GM12878 (cell line): ENCODE measurements around the gene CNN2. TPM values are rescaled to one million over a fixed set of nuclear protein-coding genes. Genes with fewer than 3 reads are reported as not detected.
A peak's percentile ranks its signal among the peaks of the same experiment; 100 is the strongest.

Source experiments
- ATAC-seq: fragments of 200-7000 bp; cut with Tn5 transposase; 3 replicates; pipeline ENCODE4 v1.9.1; 2020; ENCODE audit warnings: mild to moderate bottlenecking, moderate library complexity
- BruUV-seq: library from RNA; stranded (reverse); fragments of 400-500 nt; replicated peaks from 2 replicates; lab custom pipeline; 2021; lab: Mats Ljungman, UMichigan
- CTCF ChIA-PET: fragments of 300-600 bp; sonication (Branson Sonifier 250); formaldehyde crosslinking; extraction: SDS; loops from one replicate; lab custom pipeline; 2021; ENCODE audit warnings: inconsistent platforms; lab: Yijun Ruan, JAX
- POLR2A ChIA-PET: fragments of 350-600 bp; formaldehyde crosslinking; extraction: SDS; loops from one replicate; lab custom pipeline; 2021; ENCODE audit warnings: inconsistent platforms; lab: Charles Lee
- RAD21 ChIA-PET: fragments of 300-600 bp; sonication (Branson Sonifier 250); formaldehyde crosslinking; loops from one replicate; lab custom pipeline; 2023; ENCODE audit warnings: antibody characterized with exemption; ENCODE audit not compliant: unreplicated experiment; lab: Charles Lee
- SMC1A ChIA-PET: fragments of 300-600 bp; sonication (Branson Sonifier 250); formaldehyde crosslinking; loops from one replicate; lab custom pipeline; 2023; ENCODE audit not compliant: unreplicated experiment, uncharacterized antibody; lab: Charles Lee
- DNase-seq: peaks from one replicate; pipeline ENCODE4 v3.0.0-alpha.2; 2011; ENCODE audit warnings: low read depth, low spot score
- FAIRE-seq: peaks from 3 replicates; lab custom pipeline; 2011; peaks lifted over from hg19 to GRCh38; lab: Jason Lieb, UNC
- H2AFZ ChIP-seq: 2 replicates; pipeline ENCODE4 v1.6.0; 2011; ENCODE audit warnings: low read depth, low read length, control low read depth; ENCODE audit not compliant: control insufficient read depth
- H3K27ac ChIP-seq: 2 replicates; pipeline ENCODE4 v1.5.1; 2011; ENCODE audit warnings: control low read depth; ENCODE audit not compliant: control insufficient read depth, insufficient read depth
- H3K27me3 ChIP-seq, 2 experiments: replicated peaks in 1 of 2; 2 replicates each; pipeline versions ENCODE4 v1.6.0 to v1.6.1; 2011; ENCODE audit warnings: low read length in 1 of 2; ENCODE audit not compliant: control insufficient read depth in 2 of 2, insufficient read depth in 2 of 2
- H3K36me3 ChIP-seq, 2 experiments: 2 replicates each; pipeline ENCODE4 v1.5.1; 2011; ENCODE audit warnings: low read length in 1 of 2; ENCODE audit not compliant: control insufficient read depth in 2 of 2, insufficient read depth in 2 of 2
- H3K4me1 ChIP-seq: 2 replicates; pipeline ENCODE4 v1.6.1; 2011; ENCODE audit warnings: mild to moderate bottlenecking, low read length, moderate library complexity, mixed read lengths; ENCODE audit not compliant: control insufficient read depth, insufficient read depth
- H3K4me2 ChIP-seq: 2 replicates; pipeline ENCODE4 v1.6.0; 2011; ENCODE audit warnings: control low read depth; ENCODE audit not compliant: control insufficient read depth, insufficient read depth
- H3K4me3 ChIP-seq: fragments of 200-600 bp; sonication (generic); 2 replicates; pipeline ENCODE4 v1.5.1; 2016
- H3K79me2 ChIP-seq: 2 replicates; pipeline ENCODE4 v1.6.0; 2011; ENCODE audit warnings: low read length; ENCODE audit not compliant: control insufficient read depth, insufficient read depth
- H3K9ac ChIP-seq: 2 replicates; pipeline ENCODE4 v1.8.0; 2011; ENCODE audit warnings: low read length, control low read depth, mixed read lengths; ENCODE audit not compliant: control insufficient read depth, insufficient read depth
- H3K9me3 ChIP-seq: replicated peaks from 3 replicates; pipeline ENCODE4 v1.5.1; 2011; ENCODE audit warnings: mild to moderate bottlenecking, low read length; ENCODE audit not compliant: control insufficient read depth, insufficient read depth
- H4K20me1 ChIP-seq: 2 replicates; pipeline ENCODE4 v1.6.0; 2011; ENCODE audit not compliant: control insufficient read depth, insufficient read depth
- EGR1 ChIP-seq, 2 experiments: IDR thresholded peaks; 1 replicate in 1 of 2; 2 replicates in 1 of 2; pipeline ENCODE4 v1.6.1; 2011 to 2012; ENCODE audit warnings: low read depth in 2 of 2, low read length in 2 of 2, borderline replicate concordance in 1 of 2, mild to moderate bottlenecking in 1 of 2, moderate library complexity in 1 of 2
- GABPA ChIP-seq: IDR thresholded peaks from 2 replicates; pipeline ENCODE4 v1.6.1; 2014; ENCODE audit warnings: antibody characterized with exemption, low read depth, mild to moderate bottlenecking, inconsistent platforms
- HCFC1 ChIP-seq: fragments of 150-350 bp; IDR thresholded peaks from 2 replicates; pipeline ENCODE4 v1.6.1; 2014; ENCODE audit warnings: low read length
- IKZF1 ChIP-seq: fragments of 450-650 bp; conservative IDR thresholded peaks from 2 replicates; pipeline ENCODE4 v1.6.1; 2017; ENCODE audit warnings: antibody characterized with exemption, mild to moderate bottlenecking
- MEF2B ChIP-seq: fragments of 450-650 bp; IDR thresholded peaks from 2 replicates; pipeline ENCODE4 v1.6.1; 2018; ENCODE audit warnings: mild to moderate bottlenecking, moderate library complexity; ENCODE audit not compliant: partially characterized antibody, poor library complexity, severe bottlenecking
- MXI1 ChIP-seq: fragments of 150-350 bp; IDR thresholded peaks from 2 replicates; pipeline ENCODE4 v1.6.1; 2011; ENCODE audit warnings: low read depth, mild to moderate bottlenecking, inconsistent platforms, low read length, improper control_type of control experiment
- POLR2A ChIP-seq: IDR thresholded peaks from 2 replicates; pipeline ENCODE4 v1.6.1; 2011; ENCODE audit warnings: low read depth, mild to moderate bottlenecking, low read length
- POLR2AphosphoS5 ChIP-seq: IDR thresholded peaks from 2 replicates; pipeline ENCODE4 v1.6.1; 2011; ENCODE audit warnings: mild to moderate bottlenecking, low read length, inconsistent platforms
- RUNX3 ChIP-seq: IDR thresholded peaks from 2 replicates; pipeline ENCODE4 v1.6.1; 2012; ENCODE audit warnings: low read length, inconsistent platforms
- SMAD5 ChIP-seq: IDR thresholded peaks from 2 replicates; pipeline ENCODE4 v1.6.1; 2016; ENCODE audit warnings: antibody characterized with exemption, low read depth
- SREBF2 ChIP-seq: IDR thresholded peaks from 2 replicates; pipeline ENCODE4 v1.6.1; 2012; ENCODE audit warnings: mild to moderate bottlenecking, low read length
- STAT3 ChIP-seq: IDR thresholded peaks from 2 replicates; pipeline ENCODE4 v1.6.1; 2011; ENCODE audit warnings: low read depth, low read length, improper control_type of control experiment
- ZNF384 ChIP-seq: IDR thresholded peaks from 2 replicates; pipeline ENCODE4 v1.6.1; 2012; ENCODE audit warnings: low read depth, mild to moderate bottlenecking, low read length, improper control_type of control experiment, borderline replicate concordance
- WGBS: methylation state at CpG from one replicate; pipeline ENCODE4 v1.1.6; 2016; ENCODE audit warnings: low lambda C conversion rate; ENCODE audit not compliant: insufficient replicate concordance, insufficient coverage; ENCODE audit errors: missing lambda C conversion rate; 5-methylcytosine and 5-hydroxymethylcytosine counted together
- in situ Hi-C: fragments of 300-500 bp; cut with MboI; formaldehyde crosslinking; loops from 9 replicates; pipeline ENCODE4 v1.14.3; 2018; ENCODE audit warnings: mixed read lengths
- intact Hi-C: fragments of 100-400 bp; cut with micrococcal nuclease; formaldehyde crosslinking; loops from one replicate; pipeline ENCODE4 v1.14.2; 2022; ENCODE audit not compliant: unreplicated experiment
- polyA plus RNA-seq, 11 experiments: library from polyadenylated mRNA; depleted of rRNA in 4 of 11; unstranded in 6 of 11; stranded (reverse) in 5 of 11; fragments of >200 nt; fragmentation: Nextera tagmentation in 4 of 11; fragmentation: Illumina TruSeq in 1 of 11; extraction: Ambion mirVana in 4 of 11; extraction: Trizol in 1 of 11; gene quantifications; 1 replicate in 1 of 11; 2 replicates in 10 of 11; pipeline versions ENCODE4 v1.2.1 to v1.2.3, GENCODE V29; 2011 to 2016; ENCODE audit warnings: inconsistent platforms in 2 of 11, missing spikeins in 2 of 11, low read depth in 1 of 11
- total RNA-seq, 4 experiments: library from RNA; depleted of rRNA in 3 of 4; stranded (reverse); fragments of >200 nt in 3 of 4; fragmentation: Illumina TruSeq in 1 of 4; extraction: Trizol in 1 of 4; gene quantifications; 2 replicates each; pipeline versions ENCODE4 v1.2.1 to v1.2.3, GENCODE V29; 2013 to 2021
- TF ChIP-seq, protein P1 (sequence below): fragments of 450-650 bp; IDR thresholded peaks from 2 replicates; pipeline ENCODE4 v1.6.1; 2017; ENCODE audit warnings: mild to moderate bottlenecking

The CNN2 gene
- total and polyA plus RNA-seq, 10 of the 15 experiments (the other 5 are each of a cell fraction or from before 2014, with no cell fraction given) = 34.7 to 311 (median 172) TPM

GRCh38 chr19:1025960-1026782 is at the start of gene CNN2 (continued):
- peak in 1 of 2 experiments; percentile 34; a peak in 1 of 3 replicates for TF ChIP-seq EGR1 (IDR thresholded peaks at IDR 0.05; ENCODE audit: borderline replicate concordance in 1 of 2, low read depth in 2 of 2, low read length in 2 of 2)
- no peak for TF ChIP-seq HCFC1
- no peak for TF ChIP-seq SREBF2
- no peak for TF ChIP-seq ZNF384
- no peak for TF ChIP-seq RUNX3
- TF ChIP-seq GABPA = no peak
- TF ChIP-seq STAT3 = no peak
- 0 out of 2 replicates have a peak, but pooled peaks have one; percentile 54 for TF ChIP-seq SMAD5
- peak; percentile 58 for TF ChIP-seq MEF2B
- TF ChIP-seq POLR2AphosphoS5 = peak; percentile 79; the same call in 1 of the 2 replicates

DNA sequence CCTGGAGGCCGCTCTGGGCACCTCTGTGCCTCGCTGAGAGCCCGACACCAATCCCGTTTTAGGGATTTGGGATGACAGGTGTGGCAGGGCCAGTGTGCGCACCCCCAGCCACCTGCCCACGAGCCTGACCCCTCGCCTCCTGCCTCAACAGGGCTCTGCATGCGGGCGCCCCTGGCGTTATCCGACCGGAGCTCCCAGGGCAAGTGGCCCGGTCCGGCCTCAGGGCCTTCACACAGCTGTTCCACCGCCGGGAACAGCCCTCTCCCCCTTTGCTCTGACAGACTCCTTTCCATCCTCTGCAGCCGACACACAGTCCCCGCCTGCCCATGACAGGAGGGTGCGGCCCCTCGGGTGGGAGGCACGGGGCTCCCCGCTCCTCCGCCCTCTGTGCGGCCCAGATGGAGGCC is 49.3 kb upstream of the CNN2 start:
- Histone ChIP-seq H3K4me2 (no peak overlapping the region), H3K36me3 (peaks cover 1 to 3% of the 10 kb centered on the region in 2 experiments; a peak in 3 of 4 replicates), H3K9me3 (no peaks in the 10 kb centered on the region), H3K27ac (no peak overlapping the region), H3K9ac (no peak overlapping the region), H2AFZ (no peak overlapping the region), H3K27me3 (no peaks in the 10 kb centered on the region), H4K20me1 (no peaks in the 10 kb centered on the region), H3K79me2 (no peaks in the 10 kb centered on the region), H3K4me3 (no peak overlapping the region), H3K4me1 (peaks cover 11% of the 10 kb centered on the region)
- TF ChIP-seq MXI1 = no peak
- TF ChIP-seq, protein P1, sequence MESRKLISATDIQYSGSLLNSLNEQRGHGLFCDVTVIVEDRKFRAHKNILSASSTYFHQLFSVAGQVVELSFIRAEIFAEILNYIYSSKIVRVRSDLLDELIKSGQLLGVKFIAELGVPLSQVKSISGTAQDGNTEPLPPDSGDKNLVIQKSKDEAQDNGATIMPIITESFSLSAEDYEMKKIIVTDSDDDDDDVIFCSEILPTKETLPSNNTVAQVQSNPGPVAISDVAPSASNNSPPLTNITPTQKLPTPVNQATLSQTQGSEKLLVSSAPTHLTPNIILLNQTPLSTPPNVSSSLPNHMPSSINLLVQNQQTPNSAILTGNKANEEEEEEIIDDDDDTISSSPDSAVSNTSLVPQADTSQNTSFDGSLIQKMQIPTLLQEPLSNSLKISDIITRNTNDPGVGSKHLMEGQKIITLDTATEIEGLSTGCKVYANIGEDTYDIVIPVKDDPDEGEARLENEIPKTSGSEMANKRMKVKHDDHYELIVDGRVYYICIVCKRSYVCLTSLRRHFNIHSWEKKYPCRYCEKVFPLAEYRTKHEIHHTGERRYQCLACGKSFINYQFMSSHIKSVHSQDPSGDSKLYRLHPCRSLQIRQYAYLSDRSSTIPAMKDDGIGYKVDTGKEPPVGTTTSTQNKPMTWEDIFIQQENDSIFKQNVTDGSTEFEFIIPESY = no peak
- 0 out of 2 replicates have a peak, but pooled peaks have one; percentile 31 for TF ChIP-seq IKZF1
- peak; percentile 42; the same call in 1 of the 2 replicates for TF ChIP-seq POLR2A
- CTCF ChIA-PET = interaction anchor here (1.3 kb wide), 1 partner anchor 54 kb away, joined by 3 read pairs; no protein-coding TSS in a partner anchor
- ATAC-seq = peak; percentile 12; the same call in 1 of the 3 replicates
- RAD21 ChIA-PET = interaction anchor here (8.0 kb wide), 1 partner anchor 54 kb away, joined by 95 read pairs; no protein-coding TSS in a partner anchor
- WGBS = 88% methylated on average over 23 of the region's 24 CpGs
- intact Hi-C loops (no loop called here), in situ Hi-C loops (no loop called here)
- BruUV-seq = no TSS peak
- FAIRE-seq = no peak
- SMC1A ChIA-PET = interaction anchor here (1.4 kb wide), 1 partner anchor 29 kb away, joined by 4 read pairs; no protein-coding TSS in a partner anchor
- DNase-seq = no peak
- POLR2A ChIA-PET = no interaction called here
